LNCaP clone FGC (cell line): ENCODE results near the gene PTPN3.

Source experiments
- DNase-seq: peaks from one replicate; pipeline ENCODE4 v3.0.0-alpha.2; 2011; ENCODE audit warnings: low read depth
- H3K4me3 ChIP-seq: 2 replicates; pipeline ENCODE4 v1.5.1; 2011; ENCODE audit warnings: mild to moderate bottlenecking, low read depth, low read length, control low read depth
- TF ChIP-seq, protein P1 (sequence below): IDR thresholded peaks from 2 replicates; pipeline ENCODE4 v1.5.1; 2012; ENCODE audit warnings: mild to moderate bottlenecking; ENCODE audit not compliant: control insufficient read depth, insufficient read depth; ENCODE audit errors: extremely low read depth

Gene PTPN3

DNA sequence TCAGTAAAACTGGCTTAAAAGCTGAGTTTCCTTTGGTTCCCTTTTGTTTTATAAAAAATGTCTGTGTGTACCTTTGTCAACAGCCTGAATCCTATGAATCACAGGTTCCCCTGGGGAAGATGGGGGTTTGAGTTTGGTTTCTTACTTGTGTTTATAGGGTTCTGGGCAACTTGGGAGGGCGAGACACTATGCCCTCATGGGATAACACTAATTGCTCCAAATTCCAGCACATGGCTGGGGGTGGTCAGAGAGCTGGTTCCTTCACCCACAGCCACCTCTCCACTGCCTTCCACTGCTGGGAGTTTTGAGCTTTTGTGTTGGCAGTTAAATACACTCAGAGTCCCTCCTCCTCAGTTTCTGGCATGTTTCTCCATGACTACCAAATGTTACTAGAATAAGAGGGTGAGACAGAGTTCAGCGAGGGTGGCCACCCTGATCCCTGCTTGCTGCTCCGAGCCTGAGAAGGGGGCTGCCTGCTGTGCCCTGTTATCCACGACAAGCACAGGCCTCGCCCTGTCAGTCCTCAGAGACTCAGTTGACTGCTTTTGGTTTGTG lies 94.3 kb downstream of the PTPN3 start:
- no peak overlapping the region for H3K4me3 ChIP-seq
- TF ChIP-seq, protein P1, sequence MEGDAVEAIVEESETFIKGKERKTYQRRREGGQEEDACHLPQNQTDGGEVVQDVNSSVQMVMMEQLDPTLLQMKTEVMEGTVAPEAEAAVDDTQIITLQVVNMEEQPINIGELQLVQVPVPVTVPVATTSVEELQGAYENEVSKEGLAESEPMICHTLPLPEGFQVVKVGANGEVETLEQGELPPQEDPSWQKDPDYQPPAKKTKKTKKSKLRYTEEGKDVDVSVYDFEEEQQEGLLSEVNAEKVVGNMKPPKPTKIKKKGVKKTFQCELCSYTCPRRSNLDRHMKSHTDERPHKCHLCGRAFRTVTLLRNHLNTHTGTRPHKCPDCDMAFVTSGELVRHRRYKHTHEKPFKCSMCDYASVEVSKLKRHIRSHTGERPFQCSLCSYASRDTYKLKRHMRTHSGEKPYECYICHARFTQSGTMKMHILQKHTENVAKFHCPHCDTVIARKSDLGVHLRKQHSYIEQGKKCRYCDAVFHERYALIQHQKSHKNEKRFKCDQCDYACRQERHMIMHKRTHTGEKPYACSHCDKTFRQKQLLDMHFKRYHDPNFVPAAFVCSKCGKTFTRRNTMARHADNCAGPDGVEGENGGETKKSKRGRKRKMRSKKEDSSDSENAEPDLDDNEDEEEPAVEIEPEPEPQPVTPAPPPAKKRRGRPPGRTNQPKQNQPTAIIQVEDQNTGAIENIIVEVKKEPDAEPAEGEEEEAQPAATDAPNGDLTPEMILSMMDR: no peak
- no peak for DNase-seq

- no peak for DNase-seq
- H3K4me3 ChIP-seq: no peak overlapping the region
- TF ChIP-seq, protein P1: no peak
These were observed 95.0 kb downstream of the PTPN3 start for GRCh38 chr9:109403116-109403515.

- no peak overlapping the region for H3K4me3 ChIP-seq
- TF ChIP-seq, protein P1: no peak
- no peak for DNase-seq
These were observed 96.2 kb downstream of the PTPN3 start for GRCh38 chr9:109401990-109402318.

DNA sequence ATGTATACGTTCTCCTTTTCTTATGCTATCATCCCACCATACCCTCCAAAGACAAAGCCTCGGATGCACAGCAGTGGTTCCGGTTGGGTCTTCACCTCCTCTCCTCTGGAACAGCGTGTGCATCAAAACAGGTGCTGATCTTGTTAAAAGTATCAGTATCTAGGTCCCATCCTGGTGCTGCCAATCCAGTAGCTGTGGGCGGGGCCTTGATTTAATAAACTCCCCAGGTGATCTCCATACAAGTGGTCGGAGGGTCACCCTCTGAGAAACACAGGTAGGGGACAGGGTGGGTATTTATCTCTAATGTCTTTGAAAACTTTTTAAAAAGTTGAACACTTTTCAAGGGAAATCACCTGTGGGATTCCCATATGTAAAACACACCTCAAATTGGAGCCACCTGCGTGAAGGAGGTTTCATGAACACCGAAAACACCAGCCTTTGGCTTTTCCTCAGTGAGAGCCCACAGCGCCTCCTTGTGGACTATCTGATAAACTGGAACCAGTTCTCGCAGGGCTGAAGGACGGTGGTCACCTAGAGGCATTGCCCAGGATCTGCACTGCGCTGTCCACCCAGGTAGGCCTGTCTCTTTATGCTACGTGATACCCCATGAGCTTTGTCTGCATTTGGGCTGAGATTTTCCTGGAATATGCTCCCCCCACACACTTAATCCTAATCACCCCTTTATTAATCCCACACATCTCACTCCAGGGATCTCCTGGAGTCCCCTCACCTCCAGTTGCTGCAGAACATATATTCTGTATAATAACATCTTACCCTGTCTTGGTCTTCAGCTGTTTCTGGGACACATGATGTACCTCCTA lies 96.7 kb downstream of the PTPN3 start:
- TF ChIP-seq, protein P1: peak; percentile 96
- H3K4me3 ChIP-seq: no peak overlapping the region

DNA sequence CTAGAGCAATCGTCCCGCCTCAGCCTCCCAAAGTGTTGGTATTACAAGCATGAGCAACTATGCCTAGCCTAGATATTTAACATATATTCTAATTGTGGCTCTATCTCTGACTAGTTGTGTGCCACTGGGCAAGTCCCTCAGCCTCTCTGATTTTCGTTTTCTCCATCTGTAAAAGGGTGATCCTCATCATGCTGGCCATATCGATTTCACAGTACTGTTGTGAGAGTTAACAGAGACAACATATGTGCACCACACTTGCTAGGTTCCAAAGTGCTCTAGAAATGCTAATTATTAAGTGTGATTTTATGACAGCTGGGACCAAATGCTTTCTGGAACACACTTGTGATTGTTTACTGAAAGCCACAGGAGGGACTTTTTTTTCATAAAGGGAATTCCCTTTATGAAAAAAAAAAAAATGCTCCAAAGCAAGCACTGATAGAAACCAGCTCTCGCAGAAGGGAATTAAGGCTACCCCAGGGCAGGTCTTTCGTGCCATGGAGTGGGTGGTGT lies 98.8 kb downstream of the PTPN3 start:
- H3K4me3 ChIP-seq: no peak overlapping the region
- DNase-seq: no peak

More for the DNA sequence above, 96.7 kb downstream of the PTPN3 start:
- DNase-seq: peak; percentile 52

GRCh38 chr9:109391176-109391575 lies 106.9 kb downstream of the PTPN3 start:
- H3K4me3 ChIP-seq: no peak overlapping the region
- DNase-seq: no peak
- TF ChIP-seq, protein P1: no peak

More for the DNA sequence above, 98.8 kb downstream of the PTPN3 start:
- TF ChIP-seq, protein P1: no peak
